GM21576 (cell line): ENCODE data around the gene CHRNB1.

Source experiments
- ATAC-seq: cut with Tn5 transposase; IDR thresholded peaks from one replicate; pipeline ENCODE4 v1.9.1; 2021; ENCODE audit warnings: mild to moderate bottlenecking, moderate library complexity; ENCODE audit not compliant: unreplicated experiment

The CHRNB1 gene, protein sequence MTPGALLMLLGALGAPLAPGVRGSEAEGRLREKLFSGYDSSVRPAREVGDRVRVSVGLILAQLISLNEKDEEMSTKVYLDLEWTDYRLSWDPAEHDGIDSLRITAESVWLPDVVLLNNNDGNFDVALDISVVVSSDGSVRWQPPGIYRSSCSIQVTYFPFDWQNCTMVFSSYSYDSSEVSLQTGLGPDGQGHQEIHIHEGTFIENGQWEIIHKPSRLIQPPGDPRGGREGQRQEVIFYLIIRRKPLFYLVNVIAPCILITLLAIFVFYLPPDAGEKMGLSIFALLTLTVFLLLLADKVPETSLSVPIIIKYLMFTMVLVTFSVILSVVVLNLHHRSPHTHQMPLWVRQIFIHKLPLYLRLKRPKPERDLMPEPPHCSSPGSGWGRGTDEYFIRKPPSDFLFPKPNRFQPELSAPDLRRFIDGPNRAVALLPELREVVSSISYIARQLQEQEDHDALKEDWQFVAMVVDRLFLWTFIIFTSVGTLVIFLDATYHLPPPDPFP

DNA sequence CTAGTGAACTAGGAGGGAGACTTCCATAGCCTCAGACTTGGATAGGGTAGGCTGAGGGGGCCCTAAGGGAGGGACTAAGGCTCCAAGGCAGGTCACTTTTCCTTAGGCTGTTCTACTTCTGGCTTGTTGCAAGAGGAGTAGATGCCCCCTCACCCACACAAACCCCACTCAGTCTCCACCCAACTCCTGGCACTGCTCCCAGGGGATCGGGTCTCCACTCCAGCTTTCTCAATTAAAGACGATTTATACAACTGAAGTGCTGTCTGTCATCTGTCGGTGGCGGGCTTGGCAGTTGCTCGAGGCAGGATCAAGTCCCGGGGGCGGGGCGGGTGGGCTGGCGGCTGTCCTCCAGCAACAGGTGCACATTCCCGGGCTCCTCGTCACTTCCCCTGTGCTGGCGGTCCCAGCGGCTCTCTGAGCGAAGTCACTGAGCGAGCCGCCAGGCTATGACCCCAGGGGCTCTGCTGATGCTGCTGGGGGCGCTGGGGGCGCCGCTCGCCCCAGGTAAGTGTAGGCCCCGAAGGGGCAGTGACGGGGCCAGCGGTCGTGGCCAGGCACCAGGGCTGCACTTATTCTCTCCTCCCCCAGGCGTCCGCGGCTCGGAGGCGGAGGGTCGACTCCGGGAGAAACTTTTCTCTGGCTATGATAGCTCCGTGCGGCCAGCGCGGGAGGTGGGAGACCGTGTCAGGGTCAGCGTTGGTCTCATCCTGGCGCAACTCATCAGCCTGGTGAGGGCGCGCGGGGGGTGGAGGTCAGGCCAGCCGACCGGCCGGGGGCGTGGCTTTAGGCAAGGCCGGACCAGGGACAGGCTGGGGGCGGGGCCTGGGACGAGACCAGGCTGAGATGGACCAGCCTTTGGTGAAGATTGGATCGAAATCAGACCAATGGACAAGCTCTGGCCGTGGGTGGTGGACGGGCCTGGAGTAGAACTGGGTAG is at the start of gene CHRNB1:
CHRNB1 (plus strand) TSS at position 380 of the 937 bp plus-strand sequence; CDS start at position 447, 67 bp downstream.
- no peak for ATAC-seq

DNA sequence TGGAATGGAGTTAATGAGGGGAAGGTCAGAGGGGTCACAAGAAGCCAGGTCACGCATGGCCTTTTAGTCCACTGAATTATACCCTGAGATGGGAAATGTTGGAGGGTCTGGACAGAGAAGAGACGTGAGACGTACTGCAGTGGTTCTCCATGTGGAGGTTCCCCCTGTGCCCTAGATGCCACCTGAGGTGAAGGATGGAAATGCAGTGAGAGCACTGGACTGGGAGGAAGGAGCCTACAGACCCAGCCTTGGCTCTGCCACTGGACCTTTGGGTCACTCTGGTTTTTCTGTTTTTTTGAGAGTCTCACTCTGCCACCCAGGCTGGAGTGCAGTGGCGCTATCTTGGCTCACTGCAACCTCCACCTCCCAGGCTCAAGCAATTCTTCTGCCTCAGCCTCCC is 48.7 kb upstream of the CHRNB1 start:
- ATAC-seq = no peak

GRCh38 chr17:7398612-7399011 is 46.2 kb upstream of the CHRNB1 start:
- ATAC-seq = no peak

DNA sequence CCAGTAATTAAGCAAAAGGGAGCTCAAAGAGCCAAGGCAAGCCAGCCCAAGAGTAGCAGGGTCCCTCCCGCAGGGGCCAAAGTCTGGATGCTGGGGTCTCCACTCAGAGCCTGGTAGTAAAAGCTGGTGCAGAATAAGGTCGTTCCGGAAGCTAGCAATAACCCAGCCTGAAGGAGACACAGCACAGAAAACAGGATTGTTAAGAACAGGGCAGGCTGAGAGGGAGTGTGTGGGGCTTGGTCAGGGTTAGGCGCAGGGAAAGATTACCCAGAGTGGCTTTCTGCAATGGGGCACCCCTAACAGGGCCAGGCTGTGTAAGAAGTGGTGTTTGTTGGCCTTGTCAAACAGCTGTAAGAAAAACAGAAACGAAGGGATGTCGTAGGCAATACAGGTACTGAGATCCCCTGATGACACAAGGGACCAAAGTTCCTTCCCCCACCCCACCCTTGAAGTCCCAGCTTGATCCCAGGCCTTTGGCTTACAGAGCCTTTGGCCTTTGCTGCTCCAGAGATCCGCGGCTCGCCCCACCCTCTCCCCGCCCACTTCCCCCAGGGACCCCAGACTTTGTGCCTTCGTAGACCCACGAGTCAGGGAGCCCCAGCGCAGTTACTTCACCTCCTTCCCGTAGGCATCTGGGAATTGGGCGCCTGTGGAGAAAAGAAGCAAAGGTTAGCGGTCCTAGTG is 41.7 kb upstream of the CHRNB1 start:
- ATAC-seq = no peak

DNA sequence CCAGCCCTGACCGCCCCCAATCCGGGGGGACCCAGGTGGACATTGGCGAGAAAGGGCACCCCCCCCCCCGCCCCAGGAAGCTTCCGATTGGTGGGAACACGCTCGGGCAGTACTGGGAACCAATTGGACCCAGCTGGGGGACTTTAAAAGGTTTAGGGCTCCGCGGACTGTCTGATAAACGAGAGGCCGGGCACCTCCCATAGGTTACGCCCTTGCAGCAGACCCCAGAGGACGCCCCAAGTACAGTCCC is 41.2 kb upstream of the CHRNB1 start:
- no peak for ATAC-seq

GRCh38 chr17:7403977-7404736 is 40.7 kb upstream of the CHRNB1 start, which contains the start of gene TMEM256:
Gene TMEM256, minus strand, starts transcription at chr17:7404097. Its CDS starts 13 bp downstream, at chr17:7404084.
- peak; percentile 87 for ATAC-seq

GRCh38 chr17:7404737-7405349 is 40.0 kb upstream of the CHRNB1 start:
- ATAC-seq = no peak

DNA sequence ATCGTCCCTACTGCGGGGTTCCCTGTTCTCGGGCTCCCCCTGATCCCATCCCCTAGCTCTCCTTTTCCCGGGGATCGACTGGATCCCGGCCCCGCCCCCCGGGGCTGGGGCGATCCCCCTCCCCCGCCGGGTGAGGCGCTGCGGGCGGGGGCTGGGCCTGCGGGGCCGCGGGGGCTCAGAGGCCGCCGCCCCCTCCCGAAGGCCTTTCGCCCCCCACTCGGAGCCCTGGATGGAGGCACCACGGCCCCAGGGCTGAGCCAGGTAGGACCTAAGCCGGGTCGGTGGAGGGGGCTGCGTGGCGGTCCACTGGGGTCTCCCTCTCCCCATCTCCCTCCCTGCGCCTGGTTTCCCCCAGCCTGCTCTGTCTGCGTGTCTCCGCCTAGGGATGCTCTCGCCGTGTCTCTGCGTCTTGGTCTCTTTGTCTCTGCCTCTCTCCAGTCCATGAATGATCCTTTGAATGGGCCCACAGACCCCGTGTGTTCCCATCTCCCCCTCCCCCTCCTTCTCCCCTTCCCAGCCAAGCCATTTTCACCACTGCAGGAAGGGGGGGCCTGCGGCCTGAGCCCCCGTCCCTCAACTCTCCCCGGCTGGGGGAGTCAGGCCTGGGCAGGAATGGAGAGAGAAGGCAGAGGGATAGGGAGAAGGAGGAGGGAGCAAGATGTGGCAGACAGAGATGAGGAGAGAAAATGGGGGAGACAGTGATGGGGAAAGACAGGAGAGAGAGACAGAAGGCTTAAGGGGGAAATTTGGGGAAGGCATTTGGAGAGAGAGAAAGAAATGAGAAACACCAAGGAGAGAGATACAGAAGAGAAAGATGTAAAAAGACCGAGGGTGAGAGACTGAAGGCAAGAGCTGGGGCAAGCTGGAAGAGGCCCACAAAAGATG is 39.3 kb upstream of the CHRNB1 start:
- no peak for ATAC-seq

DNA sequence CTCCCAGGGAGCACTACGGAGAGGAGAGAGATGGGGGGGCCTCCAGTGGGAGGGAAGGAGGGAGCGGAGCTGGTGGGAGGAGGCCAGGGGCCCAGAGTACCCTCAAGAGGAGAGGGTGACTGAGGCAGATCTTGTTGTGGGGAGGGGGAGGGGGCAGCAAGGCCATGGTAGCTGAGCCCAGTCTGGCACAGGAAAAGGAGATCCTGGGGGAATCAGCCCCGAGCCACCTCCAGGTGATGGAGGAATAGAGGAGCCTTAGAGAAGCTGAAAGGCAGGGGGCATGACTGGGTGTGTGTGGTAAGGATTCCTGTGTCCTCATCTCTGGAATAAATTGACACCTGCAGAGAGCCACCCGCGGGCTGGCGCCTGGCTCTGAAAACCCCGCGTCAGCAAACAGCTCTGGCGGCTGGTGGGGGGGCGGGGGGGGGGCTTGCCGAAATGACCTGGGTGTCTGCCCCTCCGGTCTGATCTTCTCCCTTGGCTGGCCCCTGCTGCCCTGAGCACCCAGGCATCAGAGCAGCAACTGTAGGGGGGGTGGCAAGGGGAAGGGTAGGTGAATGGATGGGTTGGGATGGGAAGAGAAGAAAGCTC is 38.5 kb upstream of the CHRNB1 start:
- ATAC-seq = no peak

DNA sequence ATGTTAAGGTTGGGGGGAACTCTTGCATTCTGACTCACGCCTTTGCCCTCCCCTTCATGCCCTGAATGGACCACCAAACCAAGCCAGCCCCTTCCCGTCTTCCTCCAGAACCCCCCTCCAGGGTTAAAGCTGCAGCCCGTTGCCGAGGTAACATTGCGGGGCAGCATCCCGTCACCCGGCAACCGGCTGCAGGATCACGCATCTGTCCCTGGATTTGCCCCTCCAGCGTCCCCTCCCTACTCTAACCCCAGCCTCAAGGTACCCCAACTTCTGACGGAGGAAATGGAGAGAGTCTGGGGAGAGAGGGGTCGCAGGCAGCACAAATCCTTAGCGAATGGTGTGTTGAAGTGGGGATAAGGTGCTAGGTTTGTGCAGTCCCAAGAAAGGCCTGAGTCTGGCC is 37.8 kb upstream of the CHRNB1 start:
- no peak for ATAC-seq

DNA sequence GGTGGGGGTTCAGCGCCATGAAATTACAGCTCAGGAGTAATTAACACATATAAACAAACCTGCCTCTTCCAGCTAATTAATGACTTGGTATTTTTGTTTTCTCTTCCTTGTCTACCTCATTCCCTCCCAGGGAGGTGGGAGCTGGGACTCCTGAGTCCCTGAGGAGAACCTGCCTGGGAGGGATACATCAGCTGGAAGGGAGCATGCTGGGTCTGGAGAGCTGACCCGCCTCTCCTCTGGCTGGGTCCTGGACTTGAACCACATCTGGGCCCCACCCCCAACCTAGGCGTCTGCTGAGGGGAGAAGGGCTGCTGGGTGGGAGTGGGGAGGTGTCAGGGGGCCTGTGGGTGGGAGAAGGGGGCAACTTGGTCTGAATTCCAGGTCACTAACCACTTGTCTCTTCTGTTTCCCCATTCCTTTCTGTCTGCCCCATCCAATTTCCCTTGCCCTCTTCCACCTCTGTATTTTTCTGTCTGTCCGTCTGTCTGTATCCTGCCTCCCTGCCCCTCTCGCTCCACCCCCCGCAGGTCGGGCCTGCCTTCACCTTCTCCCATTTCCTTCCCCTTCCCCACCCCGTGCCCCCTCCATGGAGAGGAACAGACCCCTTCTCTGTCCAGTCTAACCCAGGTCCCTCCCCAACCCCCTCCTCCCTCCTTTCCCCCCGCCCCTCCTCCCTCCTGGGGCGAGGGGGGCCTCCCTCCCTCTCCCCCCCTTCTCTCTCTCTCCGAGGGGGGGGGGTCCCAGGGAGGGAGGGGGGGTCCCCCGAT is 37.2 kb upstream of the CHRNB1 start, which contains the start of gene NLGN2:
NLGN2 (plus strand) TSS at position 361 of the 767 bp plus-strand sequence. CDS start 411 bp downstream, outside the sequence.
- ATAC-seq = no peak

DNA sequence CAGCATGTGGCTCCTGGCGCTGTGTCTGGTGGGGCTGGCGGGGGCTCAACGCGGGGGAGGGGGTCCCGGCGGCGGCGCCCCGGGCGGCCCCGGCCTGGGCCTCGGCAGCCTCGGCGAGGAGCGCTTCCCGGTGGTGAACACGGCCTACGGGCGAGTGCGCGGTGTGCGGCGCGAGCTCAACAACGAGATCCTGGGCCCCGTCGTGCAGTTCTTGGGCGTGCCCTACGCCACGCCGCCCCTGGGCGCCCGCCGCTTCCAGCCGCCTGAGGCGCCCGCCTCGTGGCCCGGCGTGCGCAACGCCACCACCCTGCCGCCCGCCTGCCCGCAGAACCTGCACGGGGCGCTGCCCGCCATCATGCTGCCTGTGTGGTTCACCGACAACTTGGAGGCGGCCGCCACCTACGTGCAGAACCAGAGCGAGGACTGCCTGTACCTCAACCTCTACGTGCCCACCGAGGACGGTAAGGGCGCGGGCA is 36.6 kb upstream of the CHRNB1 start:
- ATAC-seq = no peak

DNA sequence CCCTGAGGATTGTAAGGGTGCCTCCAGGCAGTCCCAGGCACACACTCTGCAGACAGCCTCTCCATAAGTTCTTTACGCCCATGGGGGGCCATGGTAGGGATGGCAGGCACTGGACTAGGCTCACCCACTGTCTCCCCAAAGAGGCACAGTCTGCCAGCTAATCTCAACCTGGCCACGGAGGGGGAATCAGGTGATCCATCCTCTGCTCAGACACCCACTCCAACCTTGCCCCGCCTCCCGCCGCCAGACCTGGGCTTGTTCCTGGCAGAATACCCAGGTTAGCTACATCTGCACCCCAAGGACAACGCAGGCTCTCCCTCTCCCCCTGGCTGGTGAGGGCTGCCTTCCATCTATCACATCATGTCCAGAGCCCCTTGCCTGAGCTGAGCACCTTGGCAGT is 36.0 kb upstream of the CHRNB1 start:
- no peak for ATAC-seq

- ATAC-seq = no peak
Observed at GRCh38 chr17:7409716-7410115, 35.1 kb upstream of the CHRNB1 start.

GRCh38 chr17:7410634-7411426 is 34.0 kb upstream of the CHRNB1 start:
- no peak for ATAC-seq

GRCh38 chr17:7411427-7411750 is 33.5 kb upstream of the CHRNB1 start:
- ATAC-seq = no peak
